ENCODE data around the gene RNF135.
"Not testable (repeated sequence)": the region's sequence is repeated elsewhere in the genome, so short reads cannot be mapped to it uniquely, and the experiment has no call there.

The RNF135 gene

DNA sequence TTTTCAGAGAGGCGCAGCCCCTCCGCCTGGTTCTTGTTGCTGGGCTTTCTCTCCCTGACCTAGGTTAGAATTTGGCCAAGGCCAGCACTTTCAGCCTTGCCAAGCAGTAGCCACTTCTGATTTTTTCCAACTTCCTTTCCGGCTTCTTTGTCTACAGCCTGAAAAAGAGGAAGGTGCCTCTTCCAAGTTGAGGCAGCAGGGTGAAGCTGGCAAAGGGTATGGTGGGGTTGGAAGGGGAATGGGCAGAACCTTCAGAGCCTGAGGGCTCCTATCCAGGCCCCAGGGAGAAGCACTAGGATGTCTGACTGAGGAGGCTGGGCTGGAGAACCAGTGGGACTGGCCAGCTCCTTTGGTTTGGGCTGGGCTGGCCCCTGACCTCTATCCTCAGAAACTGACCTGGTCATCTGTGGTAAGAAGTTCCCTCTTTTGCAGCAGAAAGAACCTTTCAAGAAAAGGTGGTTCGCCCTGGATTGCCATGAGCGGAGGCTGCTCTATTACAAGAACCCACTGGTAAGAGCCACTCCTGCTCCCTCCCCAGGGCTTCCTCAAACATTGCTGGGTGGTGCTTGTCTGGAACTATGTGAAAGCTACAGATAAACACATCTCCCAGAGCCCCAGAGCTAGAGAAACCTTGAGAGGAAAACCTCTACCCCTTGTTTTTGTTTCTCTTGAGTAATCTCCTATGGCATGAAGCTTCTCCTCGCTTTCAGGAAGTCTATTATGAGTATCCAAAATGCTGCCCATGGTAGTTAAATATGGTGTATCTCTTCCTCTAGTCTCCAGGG is 16.6 kb upstream of the RNF135 start:
- no peak overlapping the region for H3K4me3 ChIP-seq (ENCODE audit: low read depth, low read length)

DNA sequence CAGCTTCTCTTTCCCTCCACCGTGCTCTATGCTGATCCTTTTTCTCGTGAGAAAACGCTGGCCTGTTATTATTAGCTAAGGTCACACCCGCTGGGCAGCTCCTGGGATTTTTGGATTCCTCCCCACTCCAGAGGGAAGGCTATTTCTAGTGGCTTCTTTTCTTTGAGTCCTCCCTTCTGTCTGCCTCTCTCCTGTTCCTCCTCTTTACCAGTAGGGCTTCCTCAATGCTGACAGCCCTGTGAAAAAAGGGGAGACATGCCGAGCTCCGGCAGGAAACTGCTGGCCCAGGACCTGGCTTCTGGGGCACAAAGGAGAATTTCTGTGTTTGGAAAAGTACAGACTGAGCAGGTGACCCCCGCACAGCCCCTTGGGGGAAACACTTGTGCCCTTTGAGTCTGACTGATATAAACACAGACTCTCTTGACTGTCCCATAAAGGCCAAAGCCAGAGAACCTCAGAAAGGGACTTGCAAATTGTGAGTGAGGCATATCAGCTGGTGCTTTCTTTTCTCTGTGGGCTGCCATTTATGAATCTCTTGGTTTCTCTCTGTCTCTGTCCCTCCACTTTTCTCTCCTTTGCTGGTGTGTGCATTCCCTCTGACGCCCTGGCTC is 14.0 kb upstream of the RNF135 start:
- no peak overlapping the region for H3K4me3 ChIP-seq (ENCODE audit: low read depth, low read length)

GRCh38 chr17:30957741-30958140 is 13.1 kb upstream of the RNF135 start:
- H3K4me3 ChIP-seq (ENCODE audit: low read depth, low read length): no peak overlapping the region

DNA sequence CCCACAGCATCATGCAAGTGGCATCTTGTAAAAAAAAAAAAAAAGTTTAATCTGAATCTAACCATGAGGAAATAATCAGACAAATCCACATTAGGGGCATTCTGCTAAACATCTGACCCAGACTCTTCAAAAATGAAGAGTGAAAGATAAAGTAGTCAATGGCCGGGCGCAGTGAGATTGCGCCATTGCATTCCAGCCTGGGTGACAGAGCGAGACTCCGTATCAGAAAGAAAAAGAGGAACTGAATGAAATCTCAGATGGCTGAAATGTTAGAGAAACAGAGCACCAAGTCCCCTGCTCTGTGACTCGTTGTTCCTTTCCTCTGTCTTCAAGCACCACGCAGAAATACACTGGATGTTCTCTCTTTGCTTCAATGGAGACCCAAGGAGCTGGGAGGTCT is 12.7 kb upstream of the RNF135 start:
- no peak overlapping the region for H3K4me3 ChIP-seq (ENCODE audit: low read depth, low read length)

DNA sequence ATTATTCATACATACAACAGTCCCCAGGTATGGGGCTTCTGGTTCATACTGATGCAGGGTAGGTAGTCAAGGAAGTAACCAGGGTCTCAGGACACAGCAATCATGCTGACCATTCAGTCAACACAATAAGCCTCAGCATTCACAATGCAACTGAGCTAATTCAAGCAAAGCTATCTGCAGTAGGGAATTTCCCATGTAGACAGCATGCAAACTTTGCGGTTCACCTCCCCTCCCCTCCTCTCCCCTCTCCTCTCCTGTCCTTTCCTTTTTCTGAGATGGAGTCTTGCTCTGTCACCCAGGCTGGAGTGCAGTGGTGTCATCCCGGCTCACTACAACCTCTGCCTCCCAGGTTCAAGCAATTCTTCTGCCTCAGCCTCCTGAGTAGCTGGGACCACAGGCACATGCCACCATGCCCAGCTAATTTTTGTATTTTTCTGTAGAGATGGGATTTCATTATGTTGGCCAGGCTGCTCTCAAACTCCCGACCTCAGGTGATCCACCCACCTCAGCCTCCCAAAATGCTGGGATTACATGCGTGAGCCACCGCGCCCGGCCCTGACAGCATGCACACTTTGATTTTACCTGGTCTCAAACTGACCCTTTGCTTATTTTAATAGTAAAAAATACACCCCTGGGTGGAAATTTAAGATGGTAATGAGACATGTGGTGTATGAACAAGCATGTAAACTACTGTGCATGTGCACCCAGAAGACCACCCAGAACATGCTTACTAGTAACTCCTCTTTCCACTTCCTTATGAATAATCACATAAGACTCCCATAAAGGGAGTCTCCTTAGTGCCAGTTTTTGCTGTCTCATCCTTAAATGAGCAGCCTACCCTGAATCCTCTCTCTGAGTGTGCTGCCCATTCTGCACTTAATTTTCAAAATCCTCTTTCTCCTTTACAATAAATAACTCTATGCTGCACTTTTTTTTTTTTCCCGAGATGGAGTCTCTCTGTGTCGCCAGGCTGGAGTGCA is 9.3 kb upstream of the RNF135 start:
- no peak overlapping the region for H3K4me3 ChIP-seq (ENCODE audit: low read depth, low read length)

- not testable (repeated sequence) for H3K4me3 ChIP-seq (ENCODE audit: low read depth, low read length)
These were observed 6.5 kb upstream of the RNF135 start for GRCh38 chr17:30964312-30964711.

DNA sequence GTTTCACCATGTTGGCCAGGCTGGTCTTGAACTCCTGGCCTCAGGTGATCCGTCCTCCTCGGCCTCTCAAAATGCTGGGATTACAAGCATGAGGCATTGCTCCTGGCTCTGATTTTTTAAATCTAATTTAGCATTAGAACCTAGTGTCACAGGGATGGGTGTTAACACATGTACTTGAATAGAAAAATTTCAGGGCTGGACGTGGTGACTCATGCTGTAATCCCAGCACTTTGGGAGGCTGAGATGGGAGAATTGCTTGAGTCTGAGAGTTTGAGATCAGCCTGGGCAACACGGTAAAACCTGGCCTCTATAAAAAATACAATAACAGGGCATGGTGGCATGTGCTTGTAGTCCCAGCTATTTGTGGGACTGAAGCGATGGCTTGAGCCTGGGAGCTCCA is 6.0 kb upstream of the RNF135 start:
- H3K4me3 ChIP-seq (ENCODE audit: low read depth, low read length): no peak overlapping the region

GRCh38 chr17:30965686-30966085 is 5.2 kb upstream of the RNF135 start:
- H3K4me3 ChIP-seq (ENCODE audit: low read depth, low read length): no peak overlapping the region

DNA sequence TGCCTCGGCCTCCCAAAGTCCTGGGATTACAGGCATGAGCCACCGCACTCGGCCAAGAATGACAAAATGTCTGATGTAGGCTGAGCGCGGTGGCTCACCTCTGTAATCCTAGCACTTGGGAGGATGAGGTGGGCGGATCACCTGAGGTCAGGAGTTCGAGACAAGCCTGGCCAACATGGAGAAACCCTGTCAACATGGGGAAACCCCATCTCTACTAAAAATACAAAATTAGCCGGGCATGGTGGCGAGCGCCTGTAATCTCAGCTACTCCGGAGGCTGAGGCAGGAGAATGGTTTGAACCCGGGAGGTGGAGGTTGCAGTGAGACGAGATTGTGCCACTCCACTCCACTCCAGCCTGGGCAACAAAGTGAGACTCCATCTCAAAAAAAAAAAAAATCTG is 2.9 kb upstream of the RNF135 start:
- not testable (repeated sequence) for H3K4me3 ChIP-seq (ENCODE audit: low read depth, low read length)

- H3K4me3 ChIP-seq (ENCODE audit: low read depth, low read length): peak overlapping the region; percentile 67
These were observed 629 bp upstream of the RNF135 start for GRCh38 chr17:30969989-30970830.

DNA sequence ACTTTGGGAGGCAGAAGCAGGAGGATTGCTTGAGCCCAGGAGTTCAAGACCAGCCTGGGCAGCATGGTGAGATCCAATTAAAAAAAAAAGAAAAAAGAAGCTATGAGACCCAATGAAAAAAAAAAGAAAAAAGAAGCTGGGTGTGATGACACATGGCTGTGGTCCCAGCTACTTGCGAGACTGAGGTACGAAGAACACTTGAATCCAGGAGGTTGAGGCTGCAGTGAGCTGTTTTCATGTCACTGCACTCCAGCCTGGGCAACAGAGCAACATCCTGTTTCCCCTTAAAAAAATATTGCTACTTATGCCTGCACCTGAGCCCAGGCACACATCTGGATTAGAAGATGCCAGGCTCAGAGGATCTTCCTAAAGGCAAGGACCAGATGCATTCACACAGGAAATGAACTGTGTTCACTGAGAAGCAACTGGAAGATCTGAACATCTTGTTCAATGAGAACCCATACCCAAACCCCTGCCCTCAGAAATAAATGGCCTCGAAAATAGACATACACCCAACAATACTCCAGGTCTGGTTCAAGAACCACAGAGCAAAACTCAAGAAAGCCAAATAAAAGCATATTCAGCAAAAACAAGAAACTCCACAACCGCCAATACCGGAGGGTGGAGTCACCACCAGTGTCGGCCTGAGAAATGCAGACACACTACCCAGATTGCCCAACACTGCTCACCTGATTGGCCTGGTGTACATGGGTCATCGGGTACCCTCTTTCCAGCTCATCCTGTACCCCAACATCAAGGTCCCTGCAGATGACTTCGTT is 4.4 kb downstream of the RNF135 start:
- H3K4me3 ChIP-seq (ENCODE audit: low read depth, low read length): no peak overlapping the region

- not testable (repeated sequence) for H3K4me3 ChIP-seq (ENCODE audit: low read depth, low read length)
These were observed 9.1 kb downstream of the RNF135 start for GRCh38 chr17:30979919-30980318.

DNA sequence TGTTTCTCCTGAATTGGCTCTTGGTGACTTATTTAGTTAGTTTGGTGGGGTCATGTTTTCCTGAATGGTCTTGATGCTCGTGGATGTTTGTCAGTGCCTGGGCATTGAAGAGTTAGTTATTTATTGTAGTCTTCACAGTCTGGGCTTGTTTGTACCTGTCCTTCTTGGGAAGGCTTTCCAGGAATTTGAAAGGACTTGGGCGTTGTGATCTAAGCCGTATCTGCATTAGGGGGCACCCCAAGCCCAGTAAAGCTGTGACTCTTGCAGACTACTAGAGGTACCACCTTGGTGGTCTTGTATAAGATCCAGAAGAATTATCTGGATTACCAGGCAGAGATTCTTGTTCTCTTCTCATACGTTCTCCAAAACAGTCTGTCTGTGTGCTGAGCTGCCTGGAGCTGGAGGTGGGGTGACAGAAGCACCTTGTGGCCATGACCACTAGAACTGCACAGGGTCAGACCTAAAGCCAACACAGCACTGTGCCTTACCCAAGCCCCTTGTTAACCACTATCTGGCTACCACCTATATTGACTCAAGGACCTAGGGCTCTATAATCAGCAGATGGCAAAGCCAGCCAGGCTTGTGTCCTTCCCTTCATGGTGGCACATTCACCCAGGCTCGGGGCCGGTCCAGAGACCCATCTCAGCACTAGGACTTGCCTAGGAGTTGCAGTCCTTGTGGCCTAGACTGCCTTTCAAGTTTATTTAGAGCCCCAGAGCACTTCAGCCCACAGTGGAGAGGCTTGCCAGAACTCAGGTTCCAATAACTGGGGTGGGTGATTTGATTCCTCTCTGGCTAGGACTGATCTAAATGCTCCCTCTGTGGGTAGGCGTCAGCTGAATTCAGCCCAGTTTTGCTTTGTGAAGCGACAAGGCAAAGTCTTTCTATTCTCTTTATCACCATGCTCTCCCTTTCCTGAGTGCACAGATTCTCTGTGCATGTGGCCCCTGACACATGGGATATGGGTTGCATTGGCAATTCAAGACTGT is 11.0 kb downstream of the RNF135 start:
- no peak overlapping the region for H3K4me3 ChIP-seq (ENCODE audit: low read depth, low read length)

DNA sequence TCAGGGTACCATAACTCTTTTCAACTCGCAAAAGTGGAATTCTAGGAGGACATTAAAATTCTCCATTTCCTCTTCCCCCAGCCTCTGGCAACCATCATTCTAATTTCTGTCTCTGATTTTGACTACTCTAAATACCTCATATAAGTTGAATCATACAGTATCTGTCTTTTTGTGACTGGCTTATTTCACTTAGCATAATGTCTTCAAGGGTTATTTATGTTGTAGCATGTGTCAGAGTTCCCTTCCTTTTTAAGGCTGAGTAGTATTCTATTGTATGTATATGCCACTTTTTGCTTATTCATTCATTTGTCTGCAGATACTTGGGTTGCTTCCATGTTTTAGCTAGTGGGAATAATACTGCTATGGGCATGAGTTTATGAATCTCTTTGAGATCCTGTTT is 12.0 kb downstream of the RNF135 start:
- no peak overlapping the region for H3K4me3 ChIP-seq (ENCODE audit: low read depth, low read length)

GRCh38 chr17:30990458-30990857 is 19.6 kb downstream of the RNF135 start:
- H3K4me3 ChIP-seq (ENCODE audit: low read depth, low read length): no peak overlapping the region

DNA sequence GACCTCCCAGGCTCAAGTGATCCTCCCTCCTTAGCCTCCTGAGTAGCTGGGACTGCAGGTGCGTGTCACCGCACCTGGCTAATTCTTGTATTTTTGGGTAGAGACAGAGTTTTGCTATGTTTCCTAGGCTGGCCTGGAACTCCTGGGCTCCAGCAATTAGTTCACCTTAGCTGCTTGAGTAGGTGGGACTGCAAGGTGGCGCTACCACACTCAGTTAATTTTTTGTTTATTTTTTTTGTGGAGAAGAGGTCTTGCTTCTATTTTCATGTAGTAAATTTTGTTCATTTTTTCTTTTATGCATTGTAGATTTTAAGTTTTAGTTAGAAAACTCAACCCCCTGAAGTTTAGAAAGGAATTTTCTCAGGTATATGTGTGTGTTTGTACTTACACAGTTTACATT is 21.7 kb downstream of the RNF135 start:
- no peak overlapping the region for H3K4me3 ChIP-seq (ENCODE audit: low read depth, low read length)

DNA sequence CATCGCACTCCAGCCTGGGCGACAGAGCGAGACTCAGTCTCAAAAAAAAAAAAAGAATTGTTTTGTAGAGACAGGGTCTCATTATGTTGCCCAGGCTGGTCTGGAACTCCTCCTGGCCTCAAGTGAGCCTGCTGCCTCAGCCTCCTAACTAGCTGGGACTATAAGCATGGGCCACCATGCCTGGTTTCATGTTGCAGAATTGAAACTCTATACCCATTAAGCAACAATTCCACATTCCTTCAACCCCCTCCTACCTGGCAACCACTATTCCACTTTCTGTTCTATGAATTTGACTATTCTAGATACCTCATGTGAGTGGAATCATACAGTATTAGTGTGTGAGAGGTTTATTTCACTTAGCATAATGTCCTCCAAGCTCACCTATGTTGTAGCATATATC is 24.5 kb downstream of the RNF135 start:
- H3K4me3 ChIP-seq (ENCODE audit: low read depth, low read length): no peak overlapping the region

DNA sequence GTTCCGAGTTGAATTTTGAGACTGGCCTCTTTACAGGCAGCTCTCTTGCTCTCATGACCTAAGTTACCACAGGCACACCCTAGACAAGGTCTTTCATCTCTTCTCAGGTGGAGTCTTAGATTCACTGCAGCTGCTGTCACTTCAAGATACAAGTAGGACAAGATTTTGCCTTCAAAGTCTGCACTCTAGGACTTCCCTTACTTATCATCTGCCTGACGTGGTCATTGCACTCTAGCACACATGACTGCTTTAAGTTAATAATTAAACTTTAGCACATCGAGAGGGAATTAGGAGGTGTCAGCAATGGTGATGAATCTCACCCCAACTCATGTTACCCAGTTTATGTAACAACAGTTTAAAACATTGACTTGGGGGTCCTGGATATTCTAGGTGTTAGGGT is 25.6 kb downstream of the RNF135 start:
- no peak overlapping the region for H3K4me3 ChIP-seq (ENCODE audit: low read depth, low read length)

DNA sequence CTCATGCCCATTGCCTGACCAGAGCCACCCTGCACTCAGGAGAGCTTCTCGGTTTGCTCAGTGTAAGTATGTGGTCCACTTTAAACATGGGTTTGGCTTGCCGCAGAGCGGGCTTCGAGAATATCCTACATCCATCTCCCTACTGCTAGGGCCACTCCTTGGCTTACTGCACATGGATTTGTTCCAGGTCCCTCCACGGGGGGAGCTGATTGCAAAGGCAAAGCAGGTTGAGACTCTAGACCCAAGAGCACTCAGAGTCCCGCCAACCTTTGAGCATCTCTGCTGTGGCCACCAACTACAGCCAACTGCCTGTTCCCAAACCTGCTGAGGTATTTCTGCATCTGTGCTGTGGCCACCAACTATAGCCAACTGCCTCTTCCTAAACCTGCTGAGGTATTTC is 26.4 kb downstream of the RNF135 start:
- H3K4me3 ChIP-seq (ENCODE audit: low read depth, low read length): no peak overlapping the region
